Endothelial cell of umbilical vein (primary cell): ENCODE measurements around the gene PPFIA1. TPM values are rescaled to one million over a fixed set of nuclear protein-coding genes. Genes with fewer than 3 reads are reported as not detected.

Experiments
- BruUV-seq: library from RNA; stranded (reverse); fragments of 400-500 nt; replicated peaks from 2 replicates; lab custom pipeline; 2021; lab: Mats Ljungman, UMichigan
- CTCF ChIA-PET: fragments of 300-600, 350-600 bp; sonication (Branson Sonifier 250); formaldehyde crosslinking; loops from one replicate; lab custom pipeline; 2021; ENCODE audit warnings: antibody characterized with exemption, inconsistent platforms; lab: Charles Lee
- POLR2A ChIA-PET: fragments of 300-600, 350-600 bp; sonication (Branson Sonifier 250); formaldehyde crosslinking; loops from one replicate; lab custom pipeline; 2021; ENCODE audit warnings: antibody characterized with exemption, inconsistent platforms; lab: Charles Lee
- DNase-seq: peaks from one replicate; pipeline ENCODE4 v3.0.0-alpha.2; 2011; ENCODE audit warnings: low read depth, low spot score
- FAIRE-seq: peaks from 2 replicates; lab custom pipeline; 2011; peaks lifted over from hg19 to GRCh38; lab: Jason Lieb, UNC
- H2AFZ ChIP-seq: 2 replicates; pipeline ENCODE4 v1.6.0; 2012; ENCODE audit warnings: low read depth, low read length, control low read depth, inconsistent platforms
- H3K27ac ChIP-seq: 2 replicates; pipeline ENCODE4 v1.5.1; 2011; ENCODE audit warnings: low read depth, mild to moderate bottlenecking, control low read depth, low read length, moderate library complexity; ENCODE audit not compliant: insufficient read depth
- H3K27me3 ChIP-seq, 2 experiments: 2 replicates each; pipeline versions ENCODE4 v1.6.0 to v1.6.1; 2011; ENCODE audit warnings: low read length in 2 of 2, mixed read lengths in 1 of 2; ENCODE audit not compliant: control insufficient read depth in 2 of 2, insufficient read depth in 2 of 2
- H3K36me3 ChIP-seq, 2 experiments: 2 replicates in 1 of 2; 3 replicates in 1 of 2; pipeline ENCODE4 v1.5.1; 2011; ENCODE audit warnings: low read length in 2 of 2, mild to moderate bottlenecking in 1 of 2, moderate library complexity in 1 of 2; ENCODE audit not compliant: control insufficient read depth in 2 of 2, insufficient read depth in 2 of 2; ENCODE audit errors: extremely low read depth in 1 of 2
- H3K4me1 ChIP-seq: 3 replicates; pipeline ENCODE4 v1.5.1; 2011; ENCODE audit warnings: mild to moderate bottlenecking, low read length; ENCODE audit not compliant: control insufficient read depth, insufficient read depth; ENCODE audit errors: extremely low read depth
- H3K4me2 ChIP-seq: 2 replicates; pipeline ENCODE4 v1.6.1; 2011; ENCODE audit warnings: low read length, control low read depth, mixed read lengths; ENCODE audit not compliant: insufficient read depth
- H3K4me3 ChIP-seq, 3 experiments: fragments of 200-600 bp in 1 of 3; sonication (generic), shearing (Covaris generic) in 1 of 3; replicated peaks in 1 of 3; 2 replicates each; pipeline ENCODE4 v1.5.1; 2011 to 2016; ENCODE audit warnings: control low read depth in 3 of 3, low read length in 3 of 3, mild to moderate bottlenecking in 2 of 3, inconsistent platforms in 1 of 3, low read depth in 1 of 3, moderate library complexity in 1 of 3; ENCODE audit not compliant: insufficient read depth in 1 of 3
- H3K79me2 ChIP-seq: 2 replicates; pipeline ENCODE4 v1.6.0; 2012; ENCODE audit warnings: low read length, inconsistent platforms; ENCODE audit not compliant: control insufficient read depth, insufficient read depth
- H3K9ac ChIP-seq: replicated peaks from 2 replicates; pipeline ENCODE3; 2011; ENCODE audit warnings: low read length, control low read depth; ENCODE audit not compliant: insufficient read depth; ENCODE audit errors: extremely low read depth
- H3K9me1 ChIP-seq: replicated peaks from 3 replicates; pipeline ENCODE4 v1.6.0; 2011; ENCODE audit warnings: mild to moderate bottlenecking, low read length; ENCODE audit not compliant: control insufficient read depth, insufficient read depth; ENCODE audit errors: extremely low read depth
- H3K9me3 ChIP-seq: replicated peaks from 2 replicates; pipeline ENCODE4 v1.5.1; 2012; ENCODE audit warnings: low read length, inconsistent platforms; ENCODE audit not compliant: control insufficient read depth, insufficient read depth
- H4K20me1 ChIP-seq: replicated peaks from 2 replicates; pipeline ENCODE3; 2011; ENCODE audit warnings: mild to moderate bottlenecking, low read length; ENCODE audit not compliant: control insufficient read depth, insufficient read depth; ENCODE audit errors: extremely low read depth
- EZH2 ChIP-seq: IDR thresholded peaks from 2 replicates; pipeline ENCODE4 v1.6.1; 2012; ENCODE audit warnings: borderline replicate concordance, low read depth, mild to moderate bottlenecking, moderate library complexity, low read length, inconsistent platforms; ENCODE audit not compliant: severe bottlenecking
- FOS ChIP-seq: IDR thresholded peaks from 2 replicates; pipeline ENCODE4 v1.6.1; 2011; ENCODE audit warnings: mild to moderate bottlenecking, low read length, moderate library complexity, borderline replicate concordance; ENCODE audit not compliant: insufficient read depth
- GATA2 ChIP-seq: IDR thresholded peaks from 2 replicates; pipeline ENCODE4 v1.7.0; 2011; ENCODE audit warnings: low read depth, mild to moderate bottlenecking, moderate library complexity, mixed read lengths, low read length; ENCODE audit not compliant: insufficient read length, insufficient read depth
- JUN ChIP-seq: IDR thresholded peaks from 2 replicates; pipeline ENCODE4 v1.6.1; 2011; ENCODE audit warnings: borderline replicate concordance, low read depth; ENCODE audit not compliant: insufficient read length, insufficient read depth
- MYC ChIP-seq: IDR thresholded peaks from one replicate; pipeline ENCODE4 v1.6.1; 2011; ENCODE audit warnings: mild to moderate bottlenecking, low read depth, low read length
- POLR2A ChIP-seq: IDR thresholded peaks from 2 replicates; pipeline ENCODE4 v1.6.1; 2012; ENCODE audit warnings: low read depth, mild to moderate bottlenecking, control low read depth, low read length
- POLR2AphosphoS5 ChIP-seq: IDR thresholded peaks from 2 replicates; pipeline ENCODE4 v1.6.1; 2012; ENCODE audit warnings: low read depth, mild to moderate bottlenecking, control low read depth, low read length, moderate library complexity; ENCODE audit not compliant: insufficient read depth
- dilution Hi-C: fragments of 300-500 bp; cut with MboI; formaldehyde crosslinking; loops from one replicate; pipeline ENCODE4 v1.15.0; 2019; ENCODE audit warnings: low sequenced_read_pairs; ENCODE audit not compliant: extremely low pct_ligation_motif_present
- intact Hi-C: fragments of 100-400 bp; cut with micrococcal nuclease; formaldehyde crosslinking; loops from one replicate; pipeline ENCODE4 v1.10.0; 2022
- polyA plus RNA-seq, 4 experiments: library from polyadenylated mRNA; depleted of rRNA in 3 of 4; stranded (reverse) in 3 of 4; unstranded in 1 of 4; fragments of >200 nt; gene quantifications; 2 replicates each; pipeline versions ENCODE4 v1.2.1 to v1.2.3, GENCODE V29; 2011 to 2012; ENCODE audit warnings: missing spikeins in 1 of 4
- total RNA-seq: library from RNA; stranded (reverse); gene quantifications from 2 replicates; pipeline ENCODE4 v1.2.3, GENCODE V29; 2021
- TF ChIP-seq, protein P1 (sequence below), 2 donors: IDR thresholded peaks; 1 replicate in 1 of 2; 2 replicates in 1 of 2; pipeline ENCODE4 v1.5.1; 2011; ENCODE audit warnings: low read length in 2 of 2, mild to moderate bottlenecking in 2 of 2, moderate library complexity in 2 of 2, control low read depth in 1 of 2, inconsistent platforms in 1 of 2, low read depth in 1 of 2; ENCODE audit not compliant: insufficient read depth in 1 of 2; ENCODE audit errors: extremely low read depth in 1 of 2
- TF ChIP-seq, protein P2 (sequence below): IDR thresholded peaks from 2 replicates; pipeline ENCODE4 v1.6.1; 2011; ENCODE audit not compliant: insufficient read depth, insufficient read length

The PPFIA1 gene
- total and polyA plus RNA-seq, 2 donors (not counting 3 experiments of a cell fraction or from before 2014, with no cell fraction given): 44.3 to 60.9 TPM

DNA sequence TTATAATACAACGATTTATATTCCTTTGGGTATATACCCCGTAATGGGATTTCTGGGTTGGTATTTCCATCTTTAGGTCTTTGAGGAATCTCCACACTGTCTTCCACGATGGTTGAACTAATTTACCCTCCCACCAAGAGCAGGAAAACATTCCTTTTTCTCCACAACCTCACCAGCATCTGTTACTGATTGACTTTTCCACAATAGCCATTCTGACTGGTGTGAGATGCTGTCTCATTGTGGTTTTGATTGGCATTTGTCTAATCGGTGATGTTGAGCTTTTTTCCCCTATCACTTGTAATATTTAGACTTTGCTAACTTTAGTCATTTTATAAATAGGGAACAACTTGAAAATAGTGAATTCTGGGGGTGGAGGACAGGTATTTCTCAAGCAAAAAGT is 58.1 kb downstream of the PPFIA1 start:
- ChIA-PET POLR2A (no interaction called here), CTCF (no interaction called here)
- BruUV-seq: no TSS peak
- H3K27me3 ChIP-seq: no peaks in the 10 kb centered on the region
- intact Hi-C loops (no loop called here), dilution Hi-C loops (no loop called here)
- H3K9me1 ChIP-seq: no peaks in the 10 kb centered on the region
- H3K9ac ChIP-seq: no peak overlapping the region
- FAIRE-seq (no peak), DNase-seq (no peak)
- peaks cover 18% of the 10 kb centered on the region in 2 experiments for H3K36me3 ChIP-seq
- no peaks in the 10 kb centered on the region for H4K20me1 ChIP-seq
- H3K9me3 ChIP-seq: no peaks in the 10 kb centered on the region
- no peaks in the 10 kb centered on the region for H3K79me2 ChIP-seq
- no peak overlapping the region for H3K4me3 ChIP-seq
- no peak overlapping the region for H3K4me2 ChIP-seq
- H2AFZ ChIP-seq: no peak overlapping the region
- no peaks in the 10 kb centered on the region for H3K4me1 ChIP-seq
- no peak for TF ChIP-seq POLR2A
- TF ChIP-seq POLR2AphosphoS5: no peak
- no peak for TF ChIP-seq FOS
- no peak for TF ChIP-seq MYC
- TF ChIP-seq, protein P1, sequence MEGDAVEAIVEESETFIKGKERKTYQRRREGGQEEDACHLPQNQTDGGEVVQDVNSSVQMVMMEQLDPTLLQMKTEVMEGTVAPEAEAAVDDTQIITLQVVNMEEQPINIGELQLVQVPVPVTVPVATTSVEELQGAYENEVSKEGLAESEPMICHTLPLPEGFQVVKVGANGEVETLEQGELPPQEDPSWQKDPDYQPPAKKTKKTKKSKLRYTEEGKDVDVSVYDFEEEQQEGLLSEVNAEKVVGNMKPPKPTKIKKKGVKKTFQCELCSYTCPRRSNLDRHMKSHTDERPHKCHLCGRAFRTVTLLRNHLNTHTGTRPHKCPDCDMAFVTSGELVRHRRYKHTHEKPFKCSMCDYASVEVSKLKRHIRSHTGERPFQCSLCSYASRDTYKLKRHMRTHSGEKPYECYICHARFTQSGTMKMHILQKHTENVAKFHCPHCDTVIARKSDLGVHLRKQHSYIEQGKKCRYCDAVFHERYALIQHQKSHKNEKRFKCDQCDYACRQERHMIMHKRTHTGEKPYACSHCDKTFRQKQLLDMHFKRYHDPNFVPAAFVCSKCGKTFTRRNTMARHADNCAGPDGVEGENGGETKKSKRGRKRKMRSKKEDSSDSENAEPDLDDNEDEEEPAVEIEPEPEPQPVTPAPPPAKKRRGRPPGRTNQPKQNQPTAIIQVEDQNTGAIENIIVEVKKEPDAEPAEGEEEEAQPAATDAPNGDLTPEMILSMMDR (IDR thresholded peaks at IDR 0.05; ENCODE audit: extremely low read depth in 1 of 2, insufficient read depth in 1 of 2, low read depth in 1 of 2, low read length in 2 of 2): no peak
- TF ChIP-seq, protein P2, sequence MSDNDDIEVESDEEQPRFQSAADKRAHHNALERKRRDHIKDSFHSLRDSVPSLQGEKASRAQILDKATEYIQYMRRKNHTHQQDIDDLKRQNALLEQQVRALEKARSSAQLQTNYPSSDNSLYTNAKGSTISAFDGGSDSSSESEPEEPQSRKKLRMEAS: no peak
- TF ChIP-seq JUN: no peak
- TF ChIP-seq EZH2: no peak
- no peak for TF ChIP-seq GATA2
- H3K27ac ChIP-seq: no peak overlapping the region
